ENCODE measurements around the gene GSN. TPM values are rescaled to one million over a fixed set of nuclear protein-coding genes. Genes with fewer than 3 reads are reported as not detected.
A peak's percentile ranks its signal among the peaks of the same experiment; 100 is the strongest.

Gene GSN
- total and polyA plus RNA-seq, 5 experiments from 2014 or later: 2.0 to 7.9 (median 3.3) TPM

DNA sequence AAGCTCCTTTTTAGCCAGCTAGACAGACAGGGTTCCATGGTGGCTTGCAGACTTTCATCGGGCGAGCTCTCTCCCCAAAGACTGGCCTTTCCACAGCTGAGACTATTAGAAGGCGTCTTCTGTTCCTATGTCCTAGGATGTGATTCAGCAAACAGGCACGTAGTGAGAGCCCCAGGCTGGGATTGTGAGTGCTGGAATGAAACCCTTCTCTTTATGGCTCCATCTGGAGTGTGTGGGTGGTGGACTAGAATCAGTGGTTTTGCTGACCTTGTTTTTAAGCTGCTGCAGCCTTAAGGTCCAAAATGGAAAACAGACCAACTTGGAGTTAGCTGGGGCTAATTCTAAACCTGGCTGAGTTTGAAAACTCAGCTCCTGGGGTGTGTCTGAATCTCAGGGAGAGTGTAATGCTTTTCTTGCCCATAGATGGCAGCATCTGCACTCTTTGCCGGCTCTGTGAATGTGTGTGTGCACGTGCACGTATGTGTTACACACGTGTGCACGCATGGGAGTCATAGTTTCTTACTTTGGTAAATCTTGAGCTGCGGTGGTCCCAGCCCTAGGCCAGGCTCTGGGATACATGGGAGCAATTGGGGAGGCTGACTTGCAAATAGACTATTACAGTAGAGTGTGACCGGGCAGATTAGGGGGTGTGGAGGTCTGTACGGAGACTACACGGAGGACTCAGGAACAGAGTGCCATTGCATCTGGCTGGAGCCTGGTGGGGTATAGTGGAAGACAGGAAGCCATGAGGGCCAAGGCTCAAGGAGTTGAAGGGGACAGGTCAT is 10.7 kb downstream of the GSN start:
- peak overlapping the region in 1 of 10 donors; percentile 46 for H3K27ac Mint-ChIP-seq
- H3K4me1 Mint-ChIP-seq: peaks cover 3 to 11% (median 5%) of the 10 kb centered on the region in 4 donors
- H3K9me3 Mint-ChIP-seq: no peaks in the 10 kb centered on the region
- POLR2A ChIA-PET: no interaction called here
- DNase-seq (peak in 5 of 10 donors; percentile 7 to 39 (median 23)), ATAC-seq (peak; percentile 77 to 78)
- H3K27me3 Mint-ChIP-seq: no peaks in the 10 kb centered on the region
- no peak overlapping the region for H3K4me3 Mint-ChIP-seq
- peaks cover 0 to 2% (median 0%) of the 10 kb centered on the region in 3 donors for H3K36me3 Mint-ChIP-seq

DNA sequence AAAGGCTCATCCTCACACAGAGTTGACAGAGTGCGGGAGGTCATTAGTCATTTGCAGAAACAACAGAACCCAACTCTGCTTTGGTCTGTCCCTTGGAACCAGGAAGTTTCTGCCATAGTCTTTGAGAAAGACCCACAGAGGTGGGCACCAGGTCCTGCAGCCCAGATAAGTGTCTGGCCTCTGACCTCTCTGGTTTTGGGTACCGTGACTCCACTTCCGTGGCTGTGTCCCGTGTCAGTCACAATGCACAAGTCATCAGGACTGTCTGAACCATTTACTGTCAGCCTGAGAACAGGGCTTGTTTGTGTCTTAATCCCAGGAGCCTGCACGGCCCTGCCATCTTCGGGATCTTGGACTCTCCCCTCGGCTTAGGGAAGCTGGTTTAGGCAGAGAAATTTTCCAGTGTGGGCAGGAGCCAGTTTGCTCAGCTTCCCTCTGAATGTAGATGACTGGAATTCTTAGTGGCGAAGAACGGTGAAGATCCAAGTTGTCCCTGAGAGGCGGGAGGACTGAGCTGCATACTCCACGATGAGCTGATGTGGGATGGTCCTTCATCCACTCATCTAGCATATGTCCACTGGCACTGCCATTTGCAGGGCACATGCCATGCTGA is 11.9 kb downstream of the GSN start:
- H3K27ac Mint-ChIP-seq: no peak overlapping the region
- H3K4me1 Mint-ChIP-seq: peaks cover 3 to 14% (median 5%) of the 10 kb centered on the region in 4 donors
- peaks cover 0 to 4% (median 0%) of the 10 kb centered on the region in 3 donors for H3K36me3 Mint-ChIP-seq
- no peaks in the 10 kb centered on the region for H3K27me3 Mint-ChIP-seq
- H3K4me3 Mint-ChIP-seq: no peak overlapping the region
- POLR2A ChIA-PET: no interaction called here
- ATAC-seq: no peak
- no peak for DNase-seq
- no peaks in the 10 kb centered on the region for H3K9me3 Mint-ChIP-seq

DNA sequence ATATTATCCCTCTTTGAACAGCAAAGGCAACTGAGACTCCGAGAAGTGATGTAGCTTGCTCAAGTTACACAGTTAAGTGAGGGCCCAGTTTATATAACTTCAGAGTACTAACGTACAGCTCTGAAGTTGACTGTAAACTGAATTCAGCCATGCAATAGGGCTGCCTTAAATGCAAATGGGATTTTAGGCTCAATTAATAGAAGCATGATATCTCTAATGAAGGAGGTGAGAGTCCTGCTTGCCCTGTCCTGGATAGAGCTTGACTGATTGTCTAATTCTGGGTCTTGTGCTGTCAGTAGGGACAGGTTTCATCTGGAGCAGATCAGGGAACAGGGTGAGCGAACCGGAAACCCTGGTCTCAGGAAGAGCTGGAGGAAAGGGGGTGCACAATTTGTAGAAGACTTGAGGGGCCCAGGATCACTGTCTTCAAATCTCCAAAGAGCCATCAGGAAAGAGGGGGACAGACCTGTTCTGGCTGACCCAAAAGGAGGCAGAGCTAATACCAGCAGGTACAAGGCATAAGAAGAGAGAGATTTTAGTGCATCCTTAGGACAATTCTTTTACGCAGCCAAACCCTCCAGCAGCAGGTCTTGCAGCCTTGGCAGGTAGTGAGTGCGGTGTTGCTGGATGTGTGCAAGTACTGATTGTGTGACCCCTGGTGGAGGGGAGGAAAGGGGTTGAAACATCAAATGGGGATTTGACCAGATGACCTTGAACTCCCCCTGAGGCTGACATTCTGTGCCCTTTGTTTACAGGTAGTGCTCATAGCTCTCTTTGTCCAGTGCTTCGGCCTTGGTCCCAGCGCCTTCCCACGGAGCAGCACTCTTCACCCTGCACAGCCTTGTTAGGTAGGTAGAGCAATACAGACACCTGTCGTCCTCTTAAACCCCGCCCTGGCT is 13.0 kb downstream of the GSN start:
- H3K36me3 Mint-ChIP-seq: peaks cover 0 to 4% (median 0%) of the 10 kb centered on the region in 3 donors
- ATAC-seq (no peak), DNase-seq (no peak)
- POLR2A ChIA-PET: no interaction called here
- H3K9me3 Mint-ChIP-seq: no peaks in the 10 kb centered on the region
- H3K4me1 Mint-ChIP-seq: peaks cover 5 to 19% (median 6%) of the 10 kb centered on the region in 4 donors
- H3K27me3 Mint-ChIP-seq: no peaks in the 10 kb centered on the region
- no peak overlapping the region for H3K4me3 Mint-ChIP-seq
- no peak overlapping the region for H3K27ac Mint-ChIP-seq

DNA sequence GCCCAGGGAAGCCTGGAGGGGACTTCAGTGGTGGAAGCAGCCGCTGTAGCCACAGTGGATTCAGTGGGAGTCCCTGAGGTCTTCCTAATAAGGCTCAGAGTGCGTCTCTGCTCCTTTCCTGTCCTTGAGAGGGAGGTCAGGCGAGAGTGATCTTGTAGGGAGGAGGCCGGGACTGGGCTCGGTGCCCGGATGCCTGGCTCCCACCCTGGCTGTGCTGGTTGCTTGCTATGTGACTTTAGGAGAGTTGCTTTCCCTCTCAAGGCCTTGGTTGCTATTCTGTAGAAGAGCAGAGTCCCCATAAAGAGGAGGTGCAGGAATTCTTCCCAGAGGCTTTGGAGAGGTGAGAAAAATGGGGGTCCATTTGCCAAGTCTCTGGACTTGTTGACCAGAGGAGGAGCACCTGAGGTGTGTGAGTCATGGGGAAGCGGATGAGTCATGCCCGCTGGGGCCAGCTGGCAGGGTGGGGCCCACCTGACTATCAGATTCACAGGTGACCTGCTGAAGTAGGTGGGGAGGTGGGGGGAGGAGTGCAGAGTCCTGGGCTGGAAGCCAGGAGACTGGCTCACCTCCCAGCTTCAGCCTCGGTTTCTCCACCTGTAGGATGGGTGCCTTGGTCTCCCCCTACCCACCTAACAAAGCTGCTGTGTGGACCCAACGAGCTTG is 13.8 kb downstream of the GSN start:
- Mint-ChIP-seq H3K27ac (peak overlapping the region in 1 of 10 donors; percentile 8), H3K36me3 (peaks cover 0 to 4% (median 0%) of the 10 kb centered on the region in 3 donors), H3K9me3 (no peaks in the 10 kb centered on the region), H3K27me3 (no peaks in the 10 kb centered on the region), H3K4me3 (no peak overlapping the region), H3K4me1 (peaks cover 5 to 26% (median 9%) of the 10 kb centered on the region in 4 donors)
- ATAC-seq (no peak), DNase-seq (no peak)
- POLR2A ChIA-PET: no interaction called here

DNA sequence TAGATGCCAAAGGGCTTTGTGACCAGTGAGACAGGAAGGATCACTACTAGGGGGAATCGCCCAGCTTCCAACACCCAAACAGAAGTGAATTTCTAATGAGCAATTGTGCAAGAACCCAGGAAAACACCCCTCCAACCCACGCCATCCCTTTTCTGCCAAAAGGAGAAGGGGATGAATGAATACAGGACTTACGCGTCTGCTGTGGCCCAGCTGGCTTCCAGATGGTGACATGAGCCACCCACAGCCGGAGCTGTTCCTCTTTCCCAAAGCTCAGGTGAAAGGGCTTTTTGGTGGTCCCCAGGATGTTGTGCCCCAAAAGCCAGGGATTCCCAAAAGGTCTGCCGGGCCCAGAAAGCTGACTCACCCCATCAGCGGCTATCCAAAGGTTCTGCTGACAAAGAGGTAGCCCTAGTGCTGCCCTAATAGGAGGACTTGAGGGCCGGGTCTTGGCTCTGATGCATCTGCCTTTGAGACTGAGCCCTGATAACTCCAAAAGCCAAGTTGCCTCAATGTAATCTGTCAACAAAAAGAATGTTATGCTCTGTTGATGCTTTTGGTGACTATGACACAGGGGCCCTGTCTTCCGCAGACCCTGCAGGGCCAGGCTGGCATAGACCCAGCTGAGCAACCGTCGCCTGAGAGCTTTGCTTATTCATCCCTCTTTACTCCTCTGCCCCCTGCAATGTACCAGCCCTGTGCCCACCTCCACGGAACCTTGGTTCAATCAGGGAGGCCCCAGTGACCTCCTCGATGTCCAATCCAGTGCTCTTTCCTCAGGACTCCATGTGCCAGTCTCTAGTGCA is 14.5 kb downstream of the GSN start:
- POLR2A ChIA-PET: no interaction called here
- Mint-ChIP-seq H3K27ac (peak overlapping the region in 2 of 10 donors; percentile 8 to 75), H3K4me3 (no peak overlapping the region), H3K27me3 (no peaks in the 10 kb centered on the region), H3K4me1 (peaks cover 5 to 28% (median 9%) of the 10 kb centered on the region in 4 donors), H3K9me3 (no peaks in the 10 kb centered on the region), H3K36me3 (peaks cover 0 to 4% (median 0%) of the 10 kb centered on the region in 3 donors)
- DNase-seq: no peak
- ATAC-seq: no peak

DNA sequence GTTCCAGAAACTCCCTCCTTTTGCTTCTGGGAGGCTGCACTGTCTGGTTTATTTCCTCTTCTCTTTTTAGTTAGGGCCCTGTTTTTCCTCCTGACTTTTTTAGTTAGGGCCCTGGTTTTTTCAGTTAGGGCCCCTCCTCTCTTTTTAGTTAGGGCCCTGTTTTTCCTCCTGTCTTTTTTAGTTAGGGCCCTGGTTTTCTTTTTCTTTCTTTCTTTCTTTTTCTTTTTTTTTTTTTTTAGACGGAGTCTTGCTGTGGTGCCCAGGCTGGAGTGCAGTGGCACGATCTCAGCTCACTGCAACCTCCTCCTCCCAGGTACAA is 15.1 kb downstream of the GSN start:
- Mint-ChIP-seq H3K27ac (peak overlapping the region in 2 of 10 donors; percentile 7 to 75), H3K4me3 (no peak overlapping the region), H3K36me3 (peaks cover 0 to 4% (median 0%) of the 10 kb centered on the region in 3 donors), H3K27me3 (no peaks in the 10 kb centered on the region), H3K9me3 (no peaks in the 10 kb centered on the region), H3K4me1 (peaks cover 5 to 31% (median 9%) of the 10 kb centered on the region in 4 donors)
- POLR2A ChIA-PET: no interaction called here
- DNase-seq: no peak
- no peak for ATAC-seq

DNA sequence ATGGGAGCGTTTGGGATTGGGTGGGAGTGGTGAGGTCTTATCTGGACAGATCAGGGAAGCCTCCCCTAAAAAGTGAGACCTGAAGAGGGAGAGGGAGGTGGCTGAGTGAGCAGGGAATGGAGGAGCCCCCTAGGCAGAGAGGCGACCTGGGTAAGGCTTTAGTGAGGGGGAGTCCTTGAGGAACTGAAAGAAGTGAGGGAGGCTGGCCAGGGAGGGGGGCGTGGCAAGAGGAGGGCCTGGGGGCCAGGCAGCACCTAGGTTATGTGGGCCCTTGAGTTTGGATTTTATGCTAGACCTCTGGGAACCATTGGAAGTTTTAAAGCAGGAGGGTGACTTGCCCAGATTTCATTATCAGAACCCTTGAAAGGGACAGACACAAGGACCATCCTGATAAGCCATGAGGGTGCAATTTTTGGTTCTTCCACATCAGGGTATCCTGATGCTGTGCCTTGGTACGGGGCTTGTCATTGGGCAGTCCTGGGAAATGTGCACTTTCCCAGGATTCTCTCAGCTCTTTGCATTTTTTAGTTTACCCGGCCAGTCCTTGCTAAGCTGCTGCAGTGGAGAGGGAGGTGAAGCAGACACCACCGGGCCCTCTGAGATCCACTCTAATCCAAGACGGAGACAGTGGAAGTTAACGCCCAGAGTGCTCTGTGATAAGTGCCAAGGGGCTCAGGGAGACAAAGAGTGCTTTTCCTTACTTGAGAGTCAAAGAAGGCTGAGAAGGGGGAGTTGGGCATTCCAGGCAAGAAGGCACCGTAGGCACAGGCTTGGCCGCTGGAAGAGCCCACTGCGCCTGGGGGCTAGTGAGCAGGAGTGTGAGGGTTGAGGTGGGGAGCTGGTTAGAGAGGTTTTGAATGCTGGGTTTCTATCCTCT is 16.1 kb downstream of the GSN start:
- Mint-ChIP-seq H3K27me3 (no peaks in the 10 kb centered on the region), H3K27ac (peak overlapping the region in 1 of 10 donors; percentile 79), H3K36me3 (peaks cover 0 to 4% (median 0%) of the 10 kb centered on the region in 3 donors), H3K9me3 (no peaks in the 10 kb centered on the region), H3K4me3 (no peak overlapping the region), H3K4me1 (peaks cover under 1 to 35% (median 5%) of the 10 kb centered on the region in 4 donors)
- POLR2A ChIA-PET: no interaction called here
- DNase-seq (no peak), ATAC-seq (no peak)

DNA sequence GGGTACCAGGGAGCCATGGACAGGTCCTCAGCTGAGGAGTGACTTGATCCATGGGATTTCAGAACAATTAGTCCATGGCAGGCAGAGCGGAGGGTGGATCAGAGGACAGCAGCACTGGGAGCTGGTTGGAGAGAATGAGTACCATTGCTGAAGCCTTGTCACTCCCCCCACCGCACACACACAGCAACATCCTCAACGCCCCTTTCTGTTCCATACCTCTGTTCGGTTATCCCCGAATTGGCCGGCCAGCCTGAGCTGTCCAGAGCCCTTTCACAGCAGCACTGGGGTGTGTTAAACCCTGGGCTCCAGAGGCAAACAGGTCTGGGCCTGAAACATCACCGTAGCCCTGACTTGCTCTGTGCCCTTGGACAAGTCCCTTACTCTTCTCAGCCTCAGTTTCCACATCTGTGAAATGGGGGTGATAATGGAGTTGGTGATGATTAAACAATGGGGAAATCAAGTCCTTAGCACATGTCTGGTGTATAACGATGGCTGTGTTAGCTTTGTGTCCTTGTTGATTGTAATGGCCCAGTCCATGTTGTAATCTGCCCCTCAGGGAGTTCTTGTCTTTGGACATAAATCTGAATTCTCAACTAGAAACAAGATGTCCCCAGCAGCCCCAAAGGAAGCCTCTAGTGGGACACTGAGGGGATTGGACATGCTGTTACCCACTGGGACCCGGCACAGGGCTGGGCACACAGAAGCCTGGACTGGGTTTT is 16.9 kb downstream of the GSN start:
- DNase-seq: no peak
- no peak for ATAC-seq
- Mint-ChIP-seq H3K27ac (no peak overlapping the region), H3K27me3 (no peaks in the 10 kb centered on the region), H3K9me3 (no peaks in the 10 kb centered on the region), H3K4me1 (peaks cover 0 to 42% (median 5%) of the 10 kb centered on the region in 4 donors), H3K36me3 (peaks cover 0 to 4% (median 0%) of the 10 kb centered on the region in 3 donors), H3K4me3 (no peak overlapping the region)
- POLR2A ChIA-PET: no interaction called here

DNA sequence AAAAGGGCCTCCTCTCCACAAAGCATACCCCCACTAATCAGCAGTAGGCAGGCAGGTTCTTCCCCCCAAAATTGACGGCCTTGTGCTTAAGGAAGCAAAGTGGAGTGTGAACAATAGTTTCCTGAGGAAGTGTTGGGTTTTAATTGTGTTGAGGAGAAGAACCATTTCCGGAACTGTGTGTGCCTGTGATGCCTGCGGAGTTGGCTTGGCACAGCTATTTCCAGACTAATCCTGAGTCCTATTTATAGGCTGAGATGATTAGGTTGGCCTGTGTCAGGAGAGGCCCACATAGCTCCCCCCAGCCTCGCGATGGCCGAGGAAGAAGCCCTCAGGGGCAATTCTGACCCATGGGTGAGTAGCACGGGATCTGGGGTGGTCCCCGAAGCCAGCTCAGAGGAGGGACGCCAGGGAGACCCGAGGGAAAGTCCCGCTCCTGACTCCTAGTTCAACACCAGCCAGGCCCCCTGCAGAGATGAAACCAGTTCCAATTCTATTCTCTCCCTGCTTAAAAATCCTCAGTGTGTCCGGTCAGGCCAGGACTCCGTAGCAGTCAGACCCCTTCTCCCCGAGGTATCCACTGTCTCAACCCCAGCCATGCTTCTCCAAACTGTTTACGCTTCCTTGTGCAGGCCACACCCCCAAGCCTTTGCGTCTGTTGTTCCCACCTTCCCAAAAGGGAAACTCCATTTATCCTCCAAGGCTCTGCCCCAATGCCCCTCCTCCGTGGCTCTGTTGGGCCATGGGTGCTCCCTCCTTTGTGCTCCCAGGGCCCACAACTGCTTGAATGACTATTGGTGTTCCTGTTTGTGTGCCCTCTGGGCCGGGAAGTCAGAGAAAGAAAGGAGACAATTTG is 18.1 kb downstream of the GSN start:
- peak overlapping the region in 3 of 10 donors; percentile 20 to 47 (median 45) for H3K27ac Mint-ChIP-seq
- no peaks in the 10 kb centered on the region for H3K27me3 Mint-ChIP-seq
- no peak for ATAC-seq
- no peak for DNase-seq
- H3K4me3 Mint-ChIP-seq: no peak overlapping the region
- no peaks in the 10 kb centered on the region for H3K9me3 Mint-ChIP-seq
- POLR2A ChIA-PET: interaction anchor here (0.6 kb wide), 1 partner anchor 1959 kb away, joined by 4 read pairs; no protein-coding TSS in a partner anchor
- peaks cover 0 to 42% (median 5%) of the 10 kb centered on the region in 4 donors for H3K4me1 Mint-ChIP-seq
- H3K36me3 Mint-ChIP-seq: peaks cover 0 to 4% (median 0%) of the 10 kb centered on the region in 3 donors

DNA sequence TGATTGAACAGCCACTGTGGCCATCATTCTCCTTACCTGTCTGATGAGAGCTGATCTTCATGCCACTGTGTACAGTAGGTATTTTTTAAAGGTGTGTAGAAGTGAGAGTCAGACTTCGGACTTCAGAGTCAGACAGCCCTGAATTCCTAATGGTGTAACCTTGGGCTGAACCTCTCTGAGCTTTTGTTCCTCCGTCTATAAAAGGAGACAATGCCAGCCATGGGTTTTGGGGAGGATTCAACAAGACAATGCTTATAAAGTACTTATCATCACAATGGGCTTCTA is 18.7 kb downstream of the GSN start:
- no peaks in the 10 kb centered on the region for H3K9me3 Mint-ChIP-seq
- no peaks in the 10 kb centered on the region for H3K27me3 Mint-ChIP-seq
- POLR2A ChIA-PET: no interaction called here
- no peak overlapping the region for H3K4me3 Mint-ChIP-seq
- DNase-seq: no peak
- H3K36me3 Mint-ChIP-seq: peaks cover 0 to 4% (median 0%) of the 10 kb centered on the region in 3 donors
- H3K27ac Mint-ChIP-seq: peak overlapping the region in 1 of 10 donors; percentile 20
- no peak for ATAC-seq
- H3K4me1 Mint-ChIP-seq: peaks cover 0 to 42% (median 5%) of the 10 kb centered on the region in 4 donors
